ENCODE data around the gene TMEFF2. TPM values are rescaled to one million over a fixed set of nuclear protein-coding genes. Genes with fewer than 3 reads are reported as not detected.

The TMEFF2 gene, protein sequence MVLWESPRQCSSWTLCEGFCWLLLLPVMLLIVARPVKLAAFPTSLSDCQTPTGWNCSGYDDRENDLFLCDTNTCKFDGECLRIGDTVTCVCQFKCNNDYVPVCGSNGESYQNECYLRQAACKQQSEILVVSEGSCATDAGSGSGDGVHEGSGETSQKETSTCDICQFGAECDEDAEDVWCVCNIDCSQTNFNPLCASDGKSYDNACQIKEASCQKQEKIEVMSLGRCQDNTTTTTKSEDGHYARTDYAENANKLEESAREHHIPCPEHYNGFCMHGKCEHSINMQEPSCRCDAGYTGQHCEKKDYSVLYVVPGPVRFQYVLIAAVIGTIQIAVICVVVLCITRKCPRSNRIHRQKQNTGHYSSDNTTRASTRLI
- not detected for total RNA-seq

GRCh38 chr2:192194866-192195547, at the start of gene TMEFF2:
TSS of gene TMEFF2 (minus strand) at chr2:192194933. CDS start at chr2:192194524, 409 bp downstream.
- Mint-ChIP-seq H3K4me3 (peak within 1 kb of the TSS; percentile 65), H3K36me3 (peaks cover 6% of the 10 kb centered on the region), H3K27me3 (peaks cover 49 to 60% of the 10 kb centered on the region in 2 donors), H3K27ac (no peak within 1 kb of the TSS), H3K9me3 (no peaks in the 10 kb centered on the region), H3K4me1 (ENCODE audit: low read depth in 2 of 2) (peaks cover 16 to 26% of the 10 kb centered on the region in 2 donors)
- peak; percentile 81 to 90 for ATAC-seq
- peak; percentile 75 for DNase-seq (ENCODE audit: low spot score)

GRCh38 chr2:192243488-192243887, 48.8 kb upstream of the TMEFF2 start:
- Mint-ChIP-seq H3K27me3 (no peaks in the 10 kb centered on the region), H3K4me1 (ENCODE audit: low read depth in 2 of 2) (no peaks in the 10 kb centered on the region), H3K9me3 (peaks cover 1% of the 10 kb centered on the region), H3K4me3 (no peak overlapping the region), H3K36me3 (no peaks in the 10 kb centered on the region), H3K27ac (no peak overlapping the region)
- no peak for ATAC-seq
- no peak for DNase-seq (ENCODE audit: low spot score)

DNA sequence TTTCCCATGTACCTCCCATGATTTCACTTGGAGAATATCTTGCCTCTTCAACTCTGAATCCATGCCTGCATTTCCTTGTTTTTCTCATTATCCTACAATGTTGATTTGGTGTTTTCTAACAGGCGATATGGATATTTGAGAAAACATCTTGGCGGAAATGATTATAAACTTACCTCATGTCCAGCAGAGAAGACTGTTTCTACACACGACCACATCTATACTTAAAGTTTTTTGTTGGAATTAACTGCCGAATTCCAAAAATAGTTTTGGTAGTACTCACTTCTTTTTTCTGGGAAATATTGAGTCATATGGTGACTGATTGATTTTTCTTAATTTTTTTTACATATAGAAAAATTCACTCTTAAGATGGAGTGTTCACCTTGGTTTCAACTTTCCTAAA, 41.4 kb upstream of the TMEFF2 start:
- H3K9me3 Mint-ChIP-seq, result no peaks in the 10 kb centered on the region
- no peak overlapping the region for H3K4me3 Mint-ChIP-seq
- H3K27me3 Mint-ChIP-seq, result no peaks in the 10 kb centered on the region
- no peak overlapping the region for H3K27ac Mint-ChIP-seq
- no peak for ATAC-seq
- DNase-seq (ENCODE audit: low spot score), result no peak
- no peaks in the 10 kb centered on the region for H3K4me1 Mint-ChIP-seq (ENCODE audit: low read depth in 2 of 2)
- no peaks in the 10 kb centered on the region for H3K36me3 Mint-ChIP-seq

DNA sequence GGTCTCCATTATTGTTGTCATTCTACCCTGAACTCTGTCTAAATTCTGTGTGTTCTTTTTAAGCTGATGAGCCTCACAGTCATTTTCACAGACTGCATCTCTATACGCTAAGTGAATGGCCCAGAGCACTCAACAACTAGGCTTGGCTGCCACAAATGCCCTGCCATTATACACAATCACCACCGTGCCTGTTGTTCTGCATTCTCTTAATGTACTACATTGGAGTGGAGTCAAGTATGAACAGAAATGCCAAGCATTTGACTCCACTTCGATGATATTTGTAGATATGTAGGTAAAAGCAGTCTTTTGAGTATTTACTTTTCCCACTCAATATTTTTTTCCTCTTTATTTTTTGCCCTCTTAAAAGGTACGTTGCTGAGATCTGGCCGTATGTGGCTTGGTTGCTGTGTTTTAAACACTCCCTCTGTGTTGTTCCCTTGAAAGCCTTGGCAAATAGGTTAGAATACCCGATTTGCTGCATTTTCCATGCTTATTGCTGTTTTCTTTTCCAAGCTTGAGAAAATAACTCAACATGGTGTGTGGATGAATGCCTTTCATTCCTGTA, 36.2 kb upstream of the TMEFF2 start:
- no peaks in the 10 kb centered on the region for H3K36me3 Mint-ChIP-seq
- no peak for ATAC-seq
- H3K27me3 Mint-ChIP-seq, result no peaks in the 10 kb centered on the region
- no peaks in the 10 kb centered on the region for H3K9me3 Mint-ChIP-seq
- no peak for DNase-seq (ENCODE audit: low spot score)
- H3K4me3 Mint-ChIP-seq, result no peak overlapping the region
- H3K27ac Mint-ChIP-seq, result no peak overlapping the region
- no peaks in the 10 kb centered on the region for H3K4me1 Mint-ChIP-seq (ENCODE audit: low read depth in 2 of 2)

DNA sequence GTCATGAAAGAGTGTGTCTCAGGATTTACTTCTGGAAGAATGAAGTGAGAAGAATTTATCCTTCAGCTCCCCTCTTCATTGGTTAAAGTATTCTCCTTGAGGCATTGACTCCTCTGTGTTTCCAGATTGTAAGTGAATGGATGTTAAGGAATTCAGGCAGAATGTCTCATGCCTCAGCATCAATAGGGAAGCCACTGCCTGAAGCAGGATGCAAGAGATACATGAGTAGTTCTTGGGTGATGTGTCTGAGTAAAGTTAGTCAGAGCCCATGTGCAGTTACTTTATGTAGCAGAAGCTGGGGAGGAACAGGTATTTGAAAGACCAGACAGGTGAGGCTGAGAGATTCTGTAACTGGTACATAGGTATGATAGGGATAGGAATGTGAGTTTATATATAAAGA, 34.0 kb upstream of the TMEFF2 start:
- DNase-seq (ENCODE audit: low spot score), result no peak
- Mint-ChIP-seq H3K27ac (no peak overlapping the region), H3K4me3 (no peak overlapping the region), H3K4me1 (ENCODE audit: low read depth in 2 of 2) (no peaks in the 10 kb centered on the region), H3K27me3 (no peaks in the 10 kb centered on the region), H3K9me3 (no peaks in the 10 kb centered on the region), H3K36me3 (no peaks in the 10 kb centered on the region)
- no peak for ATAC-seq

GRCh38 chr2:192218970-192219369, 24.2 kb upstream of the TMEFF2 start:
- DNase-seq (ENCODE audit: low spot score), result no peak
- Mint-ChIP-seq H3K27ac (no peak overlapping the region), H3K9me3 (no peaks in the 10 kb centered on the region), H3K36me3 (no peaks in the 10 kb centered on the region), H3K27me3 (peaks cover 0 to 8% of the 10 kb centered on the region in 2 donors), H3K4me1 (ENCODE audit: low read depth in 2 of 2) (no peaks in the 10 kb centered on the region), H3K4me3 (no peak overlapping the region)
- ATAC-seq, result no peak

- DNase-seq (ENCODE audit: low spot score) (no peak), ATAC-seq (no peak)
- H3K27me3 Mint-ChIP-seq, result peaks cover 0 to 9% of the 10 kb centered on the region in 2 donors
Observed at GRCh38 chr2:192218377-192218776, 23.6 kb upstream of the TMEFF2 start.

GRCh38 chr2:192216336-192216735, 21.6 kb upstream of the TMEFF2 start:
- Mint-ChIP-seq H3K4me1 (ENCODE audit: low read depth in 2 of 2) (no peaks in the 10 kb centered on the region), H3K9me3 (no peaks in the 10 kb centered on the region), H3K27me3 (peaks cover 0 to 12% of the 10 kb centered on the region in 2 donors), H3K27ac (no peak overlapping the region), H3K4me3 (no peak overlapping the region), H3K36me3 (no peaks in the 10 kb centered on the region)
- ATAC-seq, result no peak
- DNase-seq (ENCODE audit: low spot score), result no peak

More at GRCh38 chr2:192218377-192218776, 23.6 kb upstream of the TMEFF2 start:
- no peaks in the 10 kb centered on the region for H3K4me1 Mint-ChIP-seq (ENCODE audit: low read depth in 2 of 2)
- no peaks in the 10 kb centered on the region for H3K9me3 Mint-ChIP-seq
- no peaks in the 10 kb centered on the region for H3K36me3 Mint-ChIP-seq
- no peak overlapping the region for H3K4me3 Mint-ChIP-seq
- H3K27ac Mint-ChIP-seq, result no peak overlapping the region

GRCh38 chr2:192215096-192215877, 20.6 kb upstream of the TMEFF2 start:
- peaks cover 0 to 11% of the 10 kb centered on the region in 2 donors for H3K27me3 Mint-ChIP-seq
- ATAC-seq, result no peak
- no peak overlapping the region for H3K27ac Mint-ChIP-seq
- no peaks in the 10 kb centered on the region for H3K4me1 Mint-ChIP-seq (ENCODE audit: low read depth in 2 of 2)
- no peaks in the 10 kb centered on the region for H3K36me3 Mint-ChIP-seq
- no peak overlapping the region for H3K4me3 Mint-ChIP-seq
- no peak for DNase-seq (ENCODE audit: low spot score)
- no peaks in the 10 kb centered on the region for H3K9me3 Mint-ChIP-seq

- Mint-ChIP-seq H3K27ac (no peak overlapping the region), H3K4me3 (no peak overlapping the region), H3K4me1 (ENCODE audit: low read depth in 2 of 2) (no peaks in the 10 kb centered on the region), H3K27me3 (peaks cover 2 to 12% of the 10 kb centered on the region in 2 donors), H3K9me3 (no peaks in the 10 kb centered on the region), H3K36me3 (no peaks in the 10 kb centered on the region)
- no peak for ATAC-seq
- no peak for DNase-seq (ENCODE audit: low spot score)
Observed at GRCh38 chr2:192208848-192209247, 14.1 kb upstream of the TMEFF2 start.

DNA sequence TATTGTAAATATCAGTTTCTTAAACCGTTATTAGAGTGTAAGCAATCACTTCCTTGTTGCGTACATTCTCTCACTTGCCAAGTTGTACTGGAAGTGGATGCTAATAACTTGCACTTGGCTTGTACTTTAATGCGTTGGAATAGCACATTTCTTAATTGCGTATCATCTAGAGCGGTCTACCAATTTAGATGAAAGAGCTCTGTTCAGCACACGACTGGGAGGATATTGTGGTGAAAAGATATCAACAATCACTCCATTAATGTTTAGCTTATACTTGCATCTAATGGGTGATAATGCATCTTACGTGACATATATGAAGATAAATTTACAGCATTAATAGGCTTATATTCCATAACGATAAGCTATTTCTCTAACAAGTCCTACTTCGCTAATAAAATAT, 11.7 kb upstream of the TMEFF2 start:
- H3K4me1 Mint-ChIP-seq (ENCODE audit: low read depth in 2 of 2), result no peaks in the 10 kb centered on the region
- ATAC-seq, result no peak
- H3K9me3 Mint-ChIP-seq, result no peaks in the 10 kb centered on the region
- H3K36me3 Mint-ChIP-seq, result no peaks in the 10 kb centered on the region
- H3K27me3 Mint-ChIP-seq, result peaks cover 4 to 8% of the 10 kb centered on the region in 2 donors
- H3K4me3 Mint-ChIP-seq, result no peak overlapping the region
- no peak overlapping the region for H3K27ac Mint-ChIP-seq
- DNase-seq (ENCODE audit: low spot score), result no peak

- Mint-ChIP-seq H3K27ac (no peak overlapping the region), H3K36me3 (no peaks in the 10 kb centered on the region), H3K4me1 (ENCODE audit: low read depth in 2 of 2) (no peaks in the 10 kb centered on the region)
Observed at GRCh38 chr2:192203876-192204275, 9.1 kb upstream of the TMEFF2 start.

GRCh38 chr2:192202373-192202772, 7.6 kb upstream of the TMEFF2 start:
- DNase-seq (ENCODE audit: low spot score) (no peak), ATAC-seq (no peak)

More at GRCh38 chr2:192203876-192204275, 9.1 kb upstream of the TMEFF2 start:
- Mint-ChIP-seq H3K9me3 (no peaks in the 10 kb centered on the region), H3K27me3 (peaks cover 5 to 8% of the 10 kb centered on the region in 2 donors), H3K4me3 (no peak overlapping the region)
- DNase-seq (ENCODE audit: low spot score), result no peak
- no peak for ATAC-seq

More at GRCh38 chr2:192202373-192202772, 7.6 kb upstream of the TMEFF2 start:
- peaks cover 7 to 17% of the 10 kb centered on the region in 2 donors for H3K27me3 Mint-ChIP-seq
- no peak overlapping the region for H3K4me3 Mint-ChIP-seq
- no peaks in the 10 kb centered on the region for H3K36me3 Mint-ChIP-seq
- no peak overlapping the region for H3K27ac Mint-ChIP-seq
- H3K9me3 Mint-ChIP-seq, result no peaks in the 10 kb centered on the region
- H3K4me1 Mint-ChIP-seq (ENCODE audit: low read depth in 2 of 2), result no peaks in the 10 kb centered on the region

Data from natural killer cell treated with Interleukin-12 subunit alpha and Interleukin-12 subunit beta and Interleukin-15 and Interleukin-18, amount 100 ng/mL, for 72 hours (primary cell).